Lower lobe of right lung (tissue), 2 donors: ENCODE measurements around the gene SALL3. TPM values are rescaled to one million over a fixed set of nuclear protein-coding genes. Genes with fewer than 3 reads are reported as not detected.

Source experiments
- ATAC-seq, 2 donors: fragments of 200-7000 bp; cut with Tn5 transposase; one replicate each; pipeline ENCODE4 v1.9.1; 2020 to 2022; ENCODE audit warnings: mild to moderate bottlenecking in 2 of 2, moderate library complexity in 2 of 2
- DNase-seq: peaks from one replicate; pipeline ENCODE4 v3.0.0-alpha.2; 2020
- H3K27ac ChIP-seq: fragments of 200-600 bp; one replicate; pipeline ENCODE4 v1.8.0; 2022
- H3K27me3 ChIP-seq: fragments of 200-600 bp; one replicate; pipeline ENCODE4 v1.8.0; 2022; ENCODE audit warnings: low read depth
- H3K36me3 ChIP-seq: fragments of 200-600 bp; one replicate; pipeline ENCODE4 v1.8.0; 2022; ENCODE audit warnings: mild to moderate bottlenecking
- H3K4me1 ChIP-seq: fragments of 200-600 bp; one replicate; pipeline ENCODE4 v1.8.0; 2022
- H3K4me3 ChIP-seq: fragments of 200-600 bp; one replicate; pipeline ENCODE4 v1.8.0; 2022; ENCODE audit warnings: mild to moderate bottlenecking
- H3K9me3 ChIP-seq: fragments of 200-600 bp; one replicate; pipeline ENCODE4 v1.8.0; 2022
- intact Hi-C: fragments of 100-400 bp; cut with DNase I; formaldehyde crosslinking; loops from one replicate; pipeline ENCODE4 v1.11.0; 2022
- total RNA-seq: library from RNA; stranded (reverse); fragmentation: NEBNext Ultra II Directional; extraction: Animal tissue kit (Norgen Biotek cat#: 25700); gene quantifications from one replicate; pipeline ENCODE4 v1.2.1, GENCODE V29; 2021
- TF ChIP-seq, protein P1 (sequence below): fragments of 200-600 bp; IDR thresholded peaks from one replicate; pipeline ENCODE4 v1.8.0; 2022; ENCODE audit warnings: antibody characterized with exemption, mild to moderate bottlenecking
- donor health status: DM: no; HTN: yes; CAD: no; lungs with severe emphysema.

Gene SALL3
- total RNA-seq, 1 donor from 2014 or later: not detected

DNA sequence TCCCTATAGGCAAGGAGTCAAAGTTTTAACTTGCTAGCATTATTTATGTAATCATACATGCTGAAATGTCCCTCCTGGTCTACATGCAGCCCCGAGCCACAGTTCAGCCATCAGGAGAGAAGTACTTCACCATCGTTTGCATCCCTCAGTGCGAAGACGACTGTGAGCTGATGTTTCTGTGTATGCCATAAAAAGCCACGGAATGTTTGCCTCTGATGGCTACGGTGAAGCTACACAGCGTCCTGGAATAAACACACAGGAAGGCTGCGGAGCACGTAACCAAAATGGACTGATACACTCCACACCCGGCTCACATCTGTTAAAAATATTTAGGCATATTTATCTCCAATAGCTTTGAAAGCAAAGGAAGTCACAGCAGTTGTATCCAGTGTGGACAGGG lies 4.3 kb upstream of the SALL3 start:
- no peak for ATAC-seq
- H3K27me3 ChIP-seq: peaks cover 89% of the 10 kb centered on the region
- no peak for DNase-seq

DNA sequence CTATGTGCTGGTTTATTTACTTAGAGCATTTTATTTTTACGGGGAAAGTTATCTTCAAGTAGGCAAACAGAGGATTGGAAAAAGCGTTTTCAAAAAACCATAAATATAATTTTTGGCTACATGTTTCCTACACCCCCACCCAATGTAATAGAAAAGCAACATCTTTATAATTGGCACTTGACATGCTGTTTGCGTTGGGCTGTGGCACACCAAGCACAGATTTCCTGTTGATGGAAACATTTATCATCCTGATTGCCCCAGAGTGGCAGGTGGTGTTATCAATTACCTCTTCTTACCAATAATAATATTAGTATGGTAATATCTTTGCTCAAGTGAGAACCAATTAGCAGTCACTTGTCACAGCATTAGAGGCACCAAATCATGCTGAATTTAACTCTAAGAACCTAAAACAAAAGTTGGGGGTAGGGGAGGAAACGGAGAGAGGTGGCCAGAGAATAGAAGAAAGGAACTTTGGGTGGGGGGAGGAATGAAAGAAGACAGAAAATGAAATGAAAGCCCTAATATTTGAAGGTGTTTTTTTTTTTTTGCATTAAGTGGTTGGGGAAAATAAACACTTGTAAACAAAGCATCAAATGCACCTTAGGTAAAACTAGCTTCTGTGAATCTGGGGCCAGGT lies 3.8 kb upstream of the SALL3 start:
- Histone ChIP-seq H3K27ac (no peak overlapping the region), H3K4me1 (peaks cover 4% of the 10 kb centered on the region), H3K9me3 (no peaks in the 10 kb centered on the region), H3K27me3 (peaks cover 92% of the 10 kb centered on the region), H3K4me3 (no peak overlapping the region), H3K36me3 (no peaks in the 10 kb centered on the region)
- no peak for ATAC-seq
- TF ChIP-seq, protein P1, sequence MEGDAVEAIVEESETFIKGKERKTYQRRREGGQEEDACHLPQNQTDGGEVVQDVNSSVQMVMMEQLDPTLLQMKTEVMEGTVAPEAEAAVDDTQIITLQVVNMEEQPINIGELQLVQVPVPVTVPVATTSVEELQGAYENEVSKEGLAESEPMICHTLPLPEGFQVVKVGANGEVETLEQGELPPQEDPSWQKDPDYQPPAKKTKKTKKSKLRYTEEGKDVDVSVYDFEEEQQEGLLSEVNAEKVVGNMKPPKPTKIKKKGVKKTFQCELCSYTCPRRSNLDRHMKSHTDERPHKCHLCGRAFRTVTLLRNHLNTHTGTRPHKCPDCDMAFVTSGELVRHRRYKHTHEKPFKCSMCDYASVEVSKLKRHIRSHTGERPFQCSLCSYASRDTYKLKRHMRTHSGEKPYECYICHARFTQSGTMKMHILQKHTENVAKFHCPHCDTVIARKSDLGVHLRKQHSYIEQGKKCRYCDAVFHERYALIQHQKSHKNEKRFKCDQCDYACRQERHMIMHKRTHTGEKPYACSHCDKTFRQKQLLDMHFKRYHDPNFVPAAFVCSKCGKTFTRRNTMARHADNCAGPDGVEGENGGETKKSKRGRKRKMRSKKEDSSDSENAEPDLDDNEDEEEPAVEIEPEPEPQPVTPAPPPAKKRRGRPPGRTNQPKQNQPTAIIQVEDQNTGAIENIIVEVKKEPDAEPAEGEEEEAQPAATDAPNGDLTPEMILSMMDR: no peak
- no peak for DNase-seq
- intact Hi-C loops: no loop called here

More for the DNA sequence above, 4.3 kb upstream of the SALL3 start:
- TF ChIP-seq, protein P1: no peak
- Histone ChIP-seq H3K9me3 (no peaks in the 10 kb centered on the region), H3K4me1 (peaks cover 4% of the 10 kb centered on the region), H3K4me3 (no peak overlapping the region), H3K36me3 (no peaks in the 10 kb centered on the region), H3K27ac (no peak overlapping the region)
- intact Hi-C loops: no loop called here

DNA sequence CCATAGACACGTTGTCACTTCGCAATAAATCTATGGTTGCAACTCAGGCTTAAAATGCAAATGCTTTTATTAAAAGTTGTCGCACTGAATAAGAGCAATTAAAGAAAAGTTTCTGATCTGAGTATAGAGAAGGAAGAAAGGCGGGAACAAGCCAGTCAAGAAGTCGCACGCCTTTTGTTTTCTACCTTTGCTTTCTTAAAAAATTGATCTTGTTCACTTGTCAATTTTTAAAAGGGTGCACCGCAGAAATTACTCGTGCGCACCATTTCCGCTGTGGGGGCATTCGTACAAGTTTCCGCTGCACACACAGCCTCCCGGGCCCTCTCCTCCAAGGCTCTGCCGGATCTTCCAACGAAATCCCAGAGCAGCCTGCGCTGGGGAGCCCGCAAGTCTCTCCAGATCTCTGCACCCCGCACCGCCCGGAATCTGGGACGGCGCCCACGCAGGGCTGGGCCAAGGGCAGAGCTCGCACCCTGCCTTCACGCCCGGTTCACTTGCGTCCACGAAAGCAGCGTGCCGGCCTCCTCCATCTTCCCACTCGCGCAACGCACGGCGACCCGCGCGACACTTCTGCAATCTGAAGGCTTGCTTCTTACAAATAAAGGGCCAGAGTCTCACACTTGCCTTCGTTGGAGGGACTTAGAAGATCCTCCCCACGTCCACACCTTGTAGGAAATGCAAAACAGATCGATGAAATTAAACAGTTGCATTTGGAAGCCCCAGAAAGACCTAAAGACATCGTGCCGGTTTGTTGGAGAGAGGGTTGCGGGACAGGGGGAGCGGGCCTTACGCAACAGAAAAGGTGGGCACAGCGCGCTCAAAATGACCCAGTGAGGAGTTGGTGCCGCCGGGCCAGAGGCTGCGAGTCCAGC lies 2.6 kb upstream of the SALL3 start:
- DNase-seq (no peak), ATAC-seq (no peak)
- Histone ChIP-seq H3K4me3 (no peak overlapping the region), H3K9me3 (no peaks in the 10 kb centered on the region), H3K36me3 (no peaks in the 10 kb centered on the region), H3K27ac (no peak overlapping the region), H3K4me1 (peaks cover 4% of the 10 kb centered on the region), H3K27me3 (peaks cover 91% of the 10 kb centered on the region)
- TF ChIP-seq, protein P1: no peak
- intact Hi-C loops: no loop called here

DNA sequence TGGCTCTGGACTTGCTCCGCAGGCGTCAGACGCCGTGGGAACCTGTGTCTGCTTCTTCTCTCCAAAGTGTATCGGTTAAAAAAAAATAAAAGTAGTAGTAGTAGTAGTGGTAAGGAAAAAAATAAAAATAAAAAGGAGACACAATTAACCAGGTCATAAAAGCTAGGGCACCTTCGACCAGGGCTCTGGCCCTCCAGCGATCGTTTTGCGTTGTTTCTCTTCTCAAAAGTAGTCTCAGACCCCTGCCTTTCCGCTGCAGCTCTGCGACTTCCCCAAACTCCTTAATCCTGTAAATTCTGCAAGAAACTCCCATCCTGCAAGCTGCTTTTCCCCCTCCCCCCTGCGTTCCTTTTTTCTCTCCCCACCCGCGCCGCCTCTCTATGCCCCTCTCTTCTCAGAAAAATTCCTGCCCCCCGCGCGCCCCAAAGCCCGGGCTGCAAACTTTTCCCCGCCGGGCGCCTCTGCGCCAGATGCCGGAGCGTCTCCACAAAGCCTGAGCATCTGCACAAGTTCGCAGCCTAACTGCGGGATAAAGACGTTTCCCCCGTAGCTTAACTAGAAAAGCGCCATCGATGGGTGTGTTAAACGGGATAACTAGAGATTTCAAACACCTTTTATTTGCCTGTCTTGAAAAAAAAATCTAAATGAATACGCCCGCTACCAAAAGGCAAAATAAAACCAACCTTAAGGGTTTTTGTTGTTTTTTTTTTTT lies 1.8 kb upstream of the SALL3 start:
- TF ChIP-seq, protein P1: no peak
- DNase-seq (no peak), ATAC-seq (no peak)
- H3K4me1 ChIP-seq: peaks cover 4% of the 10 kb centered on the region
- intact Hi-C loops: no loop called here
- H3K27me3 ChIP-seq: peaks cover 91% of the 10 kb centered on the region
- H3K36me3 ChIP-seq: no peaks in the 10 kb centered on the region
- no peak overlapping the region for H3K27ac ChIP-seq
- H3K4me3 ChIP-seq: no peak overlapping the region
- no peaks in the 10 kb centered on the region for H3K9me3 ChIP-seq

DNA sequence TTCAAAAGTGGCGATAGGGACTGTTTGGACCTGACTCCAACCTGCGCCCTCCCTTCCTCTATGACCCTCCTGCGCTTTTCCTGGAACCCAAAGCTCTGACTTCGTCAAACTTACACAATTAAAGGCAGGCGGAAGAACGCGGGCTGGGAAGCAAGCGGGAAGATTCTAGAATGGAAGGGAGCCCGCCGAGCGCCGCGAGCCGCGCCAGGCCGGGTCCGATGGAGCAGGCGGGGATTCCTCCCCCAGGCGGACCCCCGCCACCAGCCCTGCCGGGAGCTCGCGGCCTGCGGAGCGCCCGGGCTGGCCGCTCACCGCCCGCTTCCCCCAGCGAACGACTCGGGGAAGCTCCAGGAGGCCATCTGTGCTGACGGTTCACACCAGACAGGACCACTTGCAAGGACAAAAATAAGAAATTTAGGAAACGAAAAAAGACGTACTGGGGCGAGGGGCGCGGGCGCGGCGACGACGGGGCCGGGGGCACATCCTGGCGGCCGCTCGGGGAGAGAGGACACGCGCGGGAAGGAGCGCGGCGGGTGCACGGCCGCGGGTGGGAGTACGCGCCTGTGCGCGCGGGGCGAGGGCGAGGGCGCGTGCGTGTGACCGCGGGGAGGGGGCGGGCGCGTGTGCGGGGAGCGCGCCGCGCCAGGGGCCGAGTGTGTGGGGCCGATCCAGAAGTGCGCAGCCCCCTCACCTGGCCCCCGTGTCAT lies 1.1 kb upstream of the SALL3 start:
- Histone ChIP-seq H3K27ac (no peak overlapping the region), H3K36me3 (no peaks in the 10 kb centered on the region), H3K27me3 (peaks cover 91% of the 10 kb centered on the region), H3K9me3 (no peaks in the 10 kb centered on the region), H3K4me1 (peaks cover 4% of the 10 kb centered on the region), H3K4me3 (no peak overlapping the region)
- TF ChIP-seq, protein P1: no peak
- intact Hi-C loops: no loop called here
- no peak for ATAC-seq
- DNase-seq: no peak
